ENCODE measurements around the gene NIN. TPM values are rescaled to one million over a fixed set of nuclear protein-coding genes. Genes with fewer than 3 reads are reported as not detected.

Gene NIN
- total RNA-seq, 2 experiments from 2014 or later, result 70.8 to 71.3 TPM

DNA sequence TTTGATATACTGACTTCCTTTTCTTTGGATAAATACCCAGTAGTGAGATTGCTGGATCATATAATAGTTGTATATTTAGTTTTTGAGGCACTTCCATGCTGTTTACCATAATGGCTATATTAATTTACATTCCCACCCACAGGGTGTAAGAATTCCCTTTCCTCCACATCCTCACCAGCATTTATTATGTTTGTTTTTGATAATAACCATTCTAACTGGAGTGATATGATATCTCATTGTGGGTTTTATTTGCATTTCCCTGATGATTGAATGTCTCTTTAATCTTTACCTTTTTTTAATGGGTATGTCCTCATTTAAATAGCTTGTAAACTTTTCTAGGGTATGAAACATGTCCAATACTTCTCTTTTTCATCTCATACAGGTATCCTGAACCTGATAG is 151.3 kb downstream of the NIN start:
- no peaks in the 10 kb centered on the region for H3K27me3 Mint-ChIP-seq
- H3K27ac Mint-ChIP-seq, result no peak overlapping the region
- ATAC-seq (no peak), DNase-seq (no peak)
- H3K36me3 Mint-ChIP-seq, result no peaks in the 10 kb centered on the region
- CTCF ChIA-PET, result interaction anchor here (0.7 kb wide), 1 partner anchor 9 kb away, joined by 3 read pairs; no protein-coding TSS in a partner anchor
- H3K9me3 Mint-ChIP-seq (ENCODE audit: low read depth), result no peaks in the 10 kb centered on the region
- H3K4me3 Mint-ChIP-seq, result no peak overlapping the region
- H3K4me1 Mint-ChIP-seq, result peaks cover 8% of the 10 kb centered on the region

DNA sequence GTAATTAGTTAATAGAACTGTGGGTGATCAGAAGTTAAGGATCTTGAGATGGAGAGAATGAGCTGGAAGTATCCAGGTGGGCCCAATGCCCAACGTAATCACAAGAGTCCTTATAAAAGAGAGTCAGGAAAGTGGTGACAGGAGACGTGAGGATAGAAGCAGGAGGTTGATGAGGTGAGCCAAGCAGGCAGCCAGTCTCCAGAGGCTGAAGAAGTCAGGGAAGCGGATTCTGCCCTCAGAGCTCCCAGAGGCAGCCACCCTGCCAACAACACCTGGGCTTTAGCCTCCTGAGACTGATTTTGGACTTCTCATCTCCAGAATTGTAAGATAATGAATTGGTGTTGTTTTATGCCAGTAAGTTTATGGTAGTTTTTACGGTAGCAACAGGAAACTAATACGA is 152.8 kb downstream of the NIN start:
- peaks cover 8% of the 10 kb centered on the region for H3K4me1 Mint-ChIP-seq
- DNase-seq (no peak), ATAC-seq (no peak)
- no peaks in the 10 kb centered on the region for H3K36me3 Mint-ChIP-seq
- CTCF ChIA-PET, result interaction anchor here (0.9 kb wide), 1 partner anchor 99 kb away, joined by 4 read pairs; no protein-coding TSS in a partner anchor
- H3K4me3 Mint-ChIP-seq, result no peak overlapping the region
- no peaks in the 10 kb centered on the region for H3K9me3 Mint-ChIP-seq (ENCODE audit: low read depth)
- no peaks in the 10 kb centered on the region for H3K27me3 Mint-ChIP-seq
- H3K27ac Mint-ChIP-seq, result no peak overlapping the region

DNA sequence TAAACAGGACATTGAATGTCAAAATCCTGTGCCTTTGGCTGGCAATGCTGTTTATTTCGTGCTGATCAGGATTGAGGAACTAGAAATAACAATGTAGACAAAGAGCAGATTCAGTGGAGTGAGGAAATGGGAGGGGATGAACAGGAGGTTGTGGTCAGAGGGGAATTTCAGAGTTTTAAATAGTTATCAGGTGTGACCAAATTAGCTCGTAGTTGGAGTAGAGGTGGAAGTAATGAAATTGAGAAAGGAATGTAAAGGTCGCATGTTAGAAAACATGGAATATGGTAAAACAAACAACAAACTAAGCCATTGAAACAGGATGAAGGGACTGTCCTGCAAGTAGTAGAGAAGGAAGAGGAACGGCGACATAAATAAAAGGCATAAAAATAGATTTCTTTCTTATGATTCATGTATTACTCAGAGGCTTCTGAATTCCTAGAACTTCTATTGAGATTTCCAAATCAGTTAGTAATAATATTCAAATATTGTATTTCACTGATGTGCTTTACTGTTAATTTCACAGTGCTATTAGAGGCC is 153.4 kb downstream of the NIN start:
- no peaks in the 10 kb centered on the region for H3K36me3 Mint-ChIP-seq
- DNase-seq (no peak), ATAC-seq (no peak)
- H3K9me3 Mint-ChIP-seq (ENCODE audit: low read depth), result no peaks in the 10 kb centered on the region
- no peak overlapping the region for H3K27ac Mint-ChIP-seq
- CTCF ChIA-PET, result interaction anchor here (0.9 kb wide), 1 partner anchor 101 kb away, joined by 4 read pairs; no protein-coding TSS in a partner anchor
- no peak overlapping the region for H3K4me3 Mint-ChIP-seq
- no peaks in the 10 kb centered on the region for H3K27me3 Mint-ChIP-seq
- H3K4me1 Mint-ChIP-seq, result peaks cover 8% of the 10 kb centered on the region

DNA sequence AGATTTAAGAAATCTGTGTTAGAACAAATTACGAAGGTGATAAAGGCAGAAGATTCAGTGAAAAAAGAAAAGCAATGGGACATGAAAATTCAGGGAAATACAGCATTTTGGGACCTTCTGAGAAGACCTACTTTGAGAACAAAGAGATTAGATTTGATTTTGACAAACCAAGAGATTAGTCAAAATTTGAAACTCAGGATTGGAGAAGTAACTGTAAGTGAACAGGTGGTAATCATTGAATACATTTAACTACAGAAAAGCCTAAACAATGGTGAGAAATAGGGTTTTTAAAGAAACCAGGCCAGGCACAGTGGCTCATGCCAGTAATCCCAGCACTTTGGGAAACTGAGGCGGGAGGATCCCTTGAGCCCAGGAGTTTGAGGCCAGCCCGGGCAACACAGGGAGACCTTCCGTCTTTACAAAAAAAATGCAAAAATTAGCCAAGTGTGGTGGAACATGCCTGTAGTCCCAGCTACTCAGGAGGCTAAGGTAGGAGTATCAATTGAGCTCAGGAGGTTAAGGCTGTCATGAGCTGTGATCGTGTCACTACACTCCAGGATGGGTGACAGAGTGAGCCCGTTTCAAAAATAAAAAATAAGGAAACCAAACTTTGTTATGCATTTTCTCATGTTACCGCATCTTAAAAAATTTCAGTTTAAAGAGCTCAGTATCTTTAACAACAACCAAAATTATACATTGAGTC is 154.0 kb downstream of the NIN start:
- Mint-ChIP-seq H3K4me1 (peaks cover 8% of the 10 kb centered on the region), H3K36me3 (no peaks in the 10 kb centered on the region), H3K27ac (no peak overlapping the region), H3K4me3 (no peak overlapping the region), H3K27me3 (no peaks in the 10 kb centered on the region), H3K9me3 (ENCODE audit: low read depth) (no peaks in the 10 kb centered on the region)
- DNase-seq (no peak), ATAC-seq (no peak)
- CTCF ChIA-PET, result interaction anchor here (0.9 kb wide), 1 partner anchor 101 kb away, joined by 4 read pairs; no protein-coding TSS in a partner anchor

DNA sequence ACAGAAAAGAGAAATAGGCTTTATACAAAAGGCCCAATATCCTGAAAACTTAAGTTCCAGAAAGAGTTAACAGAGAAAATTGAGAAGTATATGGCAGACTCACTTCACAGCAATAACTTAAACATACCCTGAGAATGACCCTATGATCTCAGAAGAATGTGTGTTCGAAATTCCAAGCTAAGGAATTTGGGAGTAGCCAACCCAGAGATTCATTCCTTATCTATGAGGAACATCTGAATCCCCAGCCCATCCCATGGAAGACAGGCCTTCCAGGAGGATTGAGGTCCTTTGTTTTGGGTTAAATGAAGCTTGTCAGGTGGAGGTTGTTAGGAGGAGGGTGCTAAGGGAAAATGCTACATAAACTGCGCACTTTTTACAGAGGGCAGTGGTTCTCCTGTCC is 155.4 kb downstream of the NIN start:
- Mint-ChIP-seq H3K27ac (no peak overlapping the region), H3K9me3 (ENCODE audit: low read depth) (no peaks in the 10 kb centered on the region), H3K27me3 (no peaks in the 10 kb centered on the region), H3K4me1 (peaks cover 8% of the 10 kb centered on the region), H3K4me3 (no peak overlapping the region), H3K36me3 (no peaks in the 10 kb centered on the region)
- ATAC-seq (no peak), DNase-seq (no peak)
- CTCF ChIA-PET, result no interaction called here

DNA sequence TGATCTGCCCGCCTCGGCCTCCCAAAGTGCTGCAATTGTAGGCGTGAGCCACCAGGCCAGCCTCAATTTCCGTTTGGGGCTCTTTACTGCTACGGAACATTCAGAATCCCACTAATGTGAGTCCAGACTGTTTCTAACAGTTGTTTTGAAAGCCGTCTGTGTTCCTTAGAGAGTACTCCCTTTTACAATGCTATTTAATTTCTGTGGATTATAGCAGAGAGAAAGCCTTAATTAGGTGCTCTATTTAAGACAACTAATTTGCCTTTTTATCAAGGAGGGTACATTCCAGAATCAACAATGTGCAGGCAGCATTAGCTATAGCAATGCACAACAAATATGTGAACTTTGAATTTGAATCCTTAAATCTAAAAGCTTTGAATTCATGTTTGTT is 160.1 kb downstream of the NIN start:
- H3K4me3 Mint-ChIP-seq, result no peak overlapping the region
- no peak for ATAC-seq
- no peaks in the 10 kb centered on the region for H3K27me3 Mint-ChIP-seq
- H3K36me3 Mint-ChIP-seq, result no peaks in the 10 kb centered on the region
- no peak overlapping the region for H3K27ac Mint-ChIP-seq
- H3K4me1 Mint-ChIP-seq, result peaks cover 12% of the 10 kb centered on the region
- no peaks in the 10 kb centered on the region for H3K9me3 Mint-ChIP-seq (ENCODE audit: low read depth)
- DNase-seq, result no peak
- CTCF ChIA-PET, result interaction anchor here (0.7 to 0.9 kb wide), 3 partner anchors 9 to 429 kb away, joined by 3 to 4 read pairs (median 4); no protein-coding TSS in a partner anchor

DNA sequence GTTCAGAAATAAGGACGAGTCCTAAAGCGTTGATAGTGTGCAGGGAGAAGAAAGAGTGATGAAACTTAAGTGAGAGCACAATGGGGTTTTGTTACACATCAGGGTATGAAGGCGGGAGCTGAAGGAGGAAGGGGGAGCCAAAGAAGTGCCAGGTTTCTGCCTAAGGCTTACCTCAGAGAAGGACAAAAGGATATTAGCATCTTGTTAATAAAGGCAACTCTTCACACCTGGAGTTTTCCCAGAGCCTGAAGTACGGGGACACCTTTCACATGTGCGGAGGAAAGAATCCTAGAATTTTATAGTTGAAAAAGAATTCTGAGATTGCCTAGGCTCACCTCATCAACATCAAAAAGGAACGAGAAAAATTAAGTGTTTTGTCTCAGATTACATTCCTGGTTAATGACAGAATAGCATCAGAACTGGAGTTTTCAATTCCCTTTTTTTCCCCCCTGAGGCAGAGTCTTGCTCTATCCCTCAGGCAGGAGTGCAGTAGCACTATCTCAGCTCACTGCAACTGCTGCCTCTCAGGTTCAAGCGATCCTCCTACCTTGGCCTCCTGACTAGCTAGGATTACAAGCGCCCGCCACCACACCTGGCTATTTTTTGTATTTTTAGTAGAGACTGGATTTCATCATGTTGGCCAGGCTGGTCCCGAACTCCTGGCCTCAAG is 160.6 kb downstream of the NIN start:
- CTCF ChIA-PET, result interaction anchor here (0.9 kb wide), 1 partner anchor 54 kb away, joined by 4 read pairs; no protein-coding TSS in a partner anchor
- Mint-ChIP-seq H3K4me1 (peaks cover 12% of the 10 kb centered on the region), H3K27ac (no peak overlapping the region)

More for the DNA sequence above, 160.6 kb downstream of the NIN start:
- Mint-ChIP-seq H3K36me3 (no peaks in the 10 kb centered on the region), H3K4me3 (no peak overlapping the region), H3K27me3 (no peaks in the 10 kb centered on the region), H3K9me3 (ENCODE audit: low read depth) (no peaks in the 10 kb centered on the region)
- DNase-seq, result no peak
- no peak for ATAC-seq

Other genes with a start within 250 kb of the NIN start
- 1 to 10 TPM; 4.4 to 5.8 TPM for gene SAV1, start 162.9 kb downstream of the NIN start, total RNA-seq
- gene ABHD12B, start 40.9 kb upstream of the NIN start, total RNA-seq, result not detected
- under 1 TPM; 0.55 to 0.91 TPM for gene PYGL, start 113.3 kb upstream of the NIN start, total RNA-seq

Measured in activated CD8-positive, alpha-beta memory T cell treated with anti-CD3 and anti-CD28 coated beads, Interleukin-2, amount 10 ng/mL, durations not matched to agents 7 days and 5 days (primary cell).